AG10803 (cell line): ENCODE results near the gene NPRL2.

Experiments
- DNase-seq: peaks from one replicate; pipeline ENCODE4 v3.0.0; 2010; ENCODE audit warnings: low read depth
- H3K4me3 ChIP-seq: 2 replicates; pipeline ENCODE4 v1.5.1; 2011; ENCODE audit warnings: mild to moderate bottlenecking, low read length, control low read depth
- TF ChIP-seq, protein P1 (sequence below): conservative IDR thresholded peaks from 2 replicates; pipeline ENCODE4 v1.5.1; 2011; ENCODE audit warnings: mild to moderate bottlenecking, low read length, control low read depth, inconsistent platforms

NPRL2 gene

DNA sequence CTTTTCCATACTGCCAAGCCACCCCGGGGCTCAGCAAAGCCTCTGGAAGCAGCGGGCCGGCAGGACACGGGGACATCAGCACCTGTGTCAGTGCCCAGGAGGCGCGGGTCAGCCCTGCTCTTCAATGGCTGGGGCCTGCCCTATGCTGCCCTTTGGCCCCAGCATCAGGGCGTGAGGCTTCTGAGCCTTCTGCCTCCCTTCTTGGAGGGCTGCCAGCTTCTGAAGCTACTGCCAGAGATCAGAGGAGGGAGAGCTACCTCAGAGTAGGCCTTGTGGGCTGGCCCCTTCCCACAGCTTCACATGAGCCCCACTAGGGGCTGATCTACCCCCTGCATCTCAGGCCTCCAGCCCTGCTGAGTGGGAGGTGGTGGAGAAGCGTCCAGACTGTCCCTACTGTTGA is 21.8 kb upstream of the NPRL2 start:
- TF ChIP-seq, protein P1, sequence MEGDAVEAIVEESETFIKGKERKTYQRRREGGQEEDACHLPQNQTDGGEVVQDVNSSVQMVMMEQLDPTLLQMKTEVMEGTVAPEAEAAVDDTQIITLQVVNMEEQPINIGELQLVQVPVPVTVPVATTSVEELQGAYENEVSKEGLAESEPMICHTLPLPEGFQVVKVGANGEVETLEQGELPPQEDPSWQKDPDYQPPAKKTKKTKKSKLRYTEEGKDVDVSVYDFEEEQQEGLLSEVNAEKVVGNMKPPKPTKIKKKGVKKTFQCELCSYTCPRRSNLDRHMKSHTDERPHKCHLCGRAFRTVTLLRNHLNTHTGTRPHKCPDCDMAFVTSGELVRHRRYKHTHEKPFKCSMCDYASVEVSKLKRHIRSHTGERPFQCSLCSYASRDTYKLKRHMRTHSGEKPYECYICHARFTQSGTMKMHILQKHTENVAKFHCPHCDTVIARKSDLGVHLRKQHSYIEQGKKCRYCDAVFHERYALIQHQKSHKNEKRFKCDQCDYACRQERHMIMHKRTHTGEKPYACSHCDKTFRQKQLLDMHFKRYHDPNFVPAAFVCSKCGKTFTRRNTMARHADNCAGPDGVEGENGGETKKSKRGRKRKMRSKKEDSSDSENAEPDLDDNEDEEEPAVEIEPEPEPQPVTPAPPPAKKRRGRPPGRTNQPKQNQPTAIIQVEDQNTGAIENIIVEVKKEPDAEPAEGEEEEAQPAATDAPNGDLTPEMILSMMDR = no peak
- no peak for DNase-seq
- no peak overlapping the region for H3K4me3 ChIP-seq

DNA sequence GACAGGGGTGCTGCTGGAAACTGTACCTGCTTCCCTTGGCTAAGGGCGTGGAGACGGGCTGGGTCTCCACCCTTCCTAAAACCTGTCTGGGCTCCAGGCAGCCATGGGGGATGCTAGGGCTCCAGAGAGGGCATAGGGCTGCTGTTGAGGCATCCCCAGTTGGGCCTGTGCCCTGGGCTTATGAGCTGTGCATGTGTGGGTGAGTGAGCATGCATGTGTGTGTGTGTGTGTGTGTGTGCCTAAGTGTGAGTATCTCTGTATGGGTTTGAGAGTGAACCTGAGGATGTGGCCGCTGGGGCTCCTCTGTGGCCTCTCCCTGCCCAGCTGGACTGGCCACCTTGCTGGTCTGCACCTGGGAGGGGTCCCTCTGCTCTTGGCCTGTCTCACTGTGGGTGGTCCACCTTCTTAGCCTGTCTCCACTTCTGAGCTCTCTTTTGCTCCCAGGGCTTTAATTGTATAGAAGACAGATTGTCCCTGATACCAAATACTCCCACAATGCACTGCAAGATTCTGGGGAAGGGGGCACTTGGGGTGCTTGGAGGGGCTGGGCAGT is 20.6 kb upstream of the NPRL2 start:
- TF ChIP-seq, protein P1 = no peak
- DNase-seq = peak; percentile 38

DNA sequence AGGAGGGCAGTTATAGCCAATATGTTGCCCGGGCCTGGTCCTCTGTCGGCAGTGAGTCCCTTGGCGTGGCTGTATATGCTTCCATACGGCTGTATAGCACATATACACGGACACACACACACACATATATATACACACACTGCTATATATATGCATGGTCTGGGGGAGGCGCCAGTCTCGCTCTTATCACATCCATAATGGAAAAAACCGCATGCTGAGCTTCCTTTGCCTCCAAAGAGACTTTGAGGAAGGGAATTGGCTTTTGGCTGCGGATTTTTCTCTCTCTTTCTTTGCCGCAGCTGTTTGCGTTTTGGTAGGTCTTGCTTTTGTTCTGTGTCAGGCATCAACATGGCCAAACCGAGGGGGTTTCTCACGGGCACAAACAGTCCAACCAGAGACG is 20.0 kb upstream of the NPRL2 start:
- no peak overlapping the region for H3K4me3 ChIP-seq
- DNase-seq = no peak
- TF ChIP-seq, protein P1 = no peak

More for the DNA sequence above, 20.6 kb upstream of the NPRL2 start:
- H3K4me3 ChIP-seq = no peak overlapping the region

DNA sequence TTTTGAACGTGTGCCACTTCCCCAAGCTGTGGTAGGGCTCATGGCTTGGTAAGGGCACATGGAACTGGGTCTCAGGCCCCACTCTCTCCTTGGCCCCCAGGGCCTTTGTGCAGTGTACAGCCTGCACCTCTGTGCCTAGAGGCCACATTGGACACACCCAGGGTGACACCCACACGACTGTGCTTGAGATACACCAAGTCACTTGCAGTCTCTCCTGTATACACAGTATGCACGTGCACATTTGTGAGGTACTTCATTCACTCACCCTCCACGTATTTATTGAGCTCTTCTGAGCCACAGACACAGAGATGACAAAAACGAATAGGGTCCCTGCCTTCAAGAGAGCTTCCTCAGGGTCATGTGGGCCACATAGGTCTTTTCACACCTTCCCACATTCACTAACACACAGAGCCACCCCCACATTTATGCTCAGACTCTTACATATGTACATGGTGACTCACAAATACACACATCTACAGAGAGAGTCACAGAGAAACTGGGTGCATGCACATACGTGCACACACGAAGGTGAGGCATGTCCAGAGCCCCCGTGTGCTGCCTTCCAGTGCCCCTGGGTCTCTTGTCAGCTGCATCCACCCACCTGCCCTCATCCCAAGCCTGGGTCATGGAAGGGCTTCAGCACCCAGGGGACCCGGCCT is 18.6 kb upstream of the NPRL2 start:
- DNase-seq = no peak
- no peak overlapping the region for H3K4me3 ChIP-seq
- TF ChIP-seq, protein P1 = no peak

DNA sequence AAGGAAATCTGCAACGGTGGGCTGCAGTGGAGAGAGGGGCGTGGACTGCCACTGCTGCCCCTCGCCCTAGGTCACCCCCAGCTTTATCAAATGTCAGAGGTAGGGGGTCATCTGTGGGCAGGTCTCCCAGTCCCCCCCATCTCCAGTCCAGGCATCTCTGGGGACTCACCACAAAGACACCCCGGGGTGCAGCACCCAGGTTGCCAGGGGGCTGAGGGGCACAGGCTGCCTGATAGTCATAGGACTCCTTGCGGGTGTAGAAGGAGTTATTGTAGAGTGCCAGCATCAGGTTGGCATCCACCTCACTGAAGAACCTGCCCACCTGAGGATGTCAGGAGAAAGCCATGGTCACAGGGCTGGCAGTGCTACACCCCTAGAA is 15.3 kb upstream of the NPRL2 start:
- H3K4me3 ChIP-seq = no peak overlapping the region
- DNase-seq = no peak

DNA sequence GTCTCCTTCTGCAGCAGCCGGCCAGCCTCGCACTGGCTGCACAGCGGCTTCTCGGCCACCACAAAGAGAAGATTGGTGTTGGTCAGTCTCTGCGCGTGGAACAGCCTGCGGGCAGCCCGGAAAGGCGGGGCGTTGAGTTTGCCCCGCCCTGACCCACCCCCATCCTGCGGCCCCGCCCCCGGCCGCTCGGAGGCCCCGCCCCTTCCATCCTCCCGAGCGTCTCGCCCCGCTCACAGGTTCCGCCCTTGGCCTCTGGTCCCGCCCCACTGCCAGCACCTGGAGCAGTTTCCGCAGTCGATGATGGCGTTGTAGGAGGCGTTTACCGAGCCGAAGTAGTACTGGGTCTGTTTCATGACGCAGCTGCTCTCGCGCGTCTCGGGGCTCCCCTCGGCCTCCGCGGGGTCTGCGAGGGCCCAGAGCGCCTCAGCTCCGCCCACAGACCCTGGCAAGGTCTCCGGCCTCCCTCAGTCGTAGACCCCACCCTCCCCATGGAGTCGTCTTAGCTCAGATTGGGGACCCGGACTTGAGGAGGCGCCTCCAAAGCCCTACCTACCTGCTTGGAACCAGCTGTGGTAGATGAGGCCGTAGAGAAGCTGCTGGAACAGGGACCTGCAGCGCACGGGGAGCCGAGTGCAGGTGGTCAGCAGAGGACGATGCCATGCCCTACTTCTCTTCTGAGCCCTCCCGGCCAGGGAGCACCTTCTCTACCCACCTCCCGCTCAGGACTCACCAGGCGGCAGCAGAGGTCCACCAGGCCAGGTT is 14.7 kb upstream of the NPRL2 start:
- H3K4me3 ChIP-seq = peak overlapping the region; percentile 56
- TF ChIP-seq, protein P1 = no peak
- peak; percentile 45 for DNase-seq

More for the DNA sequence above, 15.3 kb upstream of the NPRL2 start:
- TF ChIP-seq, protein P1 = no peak

DNA sequence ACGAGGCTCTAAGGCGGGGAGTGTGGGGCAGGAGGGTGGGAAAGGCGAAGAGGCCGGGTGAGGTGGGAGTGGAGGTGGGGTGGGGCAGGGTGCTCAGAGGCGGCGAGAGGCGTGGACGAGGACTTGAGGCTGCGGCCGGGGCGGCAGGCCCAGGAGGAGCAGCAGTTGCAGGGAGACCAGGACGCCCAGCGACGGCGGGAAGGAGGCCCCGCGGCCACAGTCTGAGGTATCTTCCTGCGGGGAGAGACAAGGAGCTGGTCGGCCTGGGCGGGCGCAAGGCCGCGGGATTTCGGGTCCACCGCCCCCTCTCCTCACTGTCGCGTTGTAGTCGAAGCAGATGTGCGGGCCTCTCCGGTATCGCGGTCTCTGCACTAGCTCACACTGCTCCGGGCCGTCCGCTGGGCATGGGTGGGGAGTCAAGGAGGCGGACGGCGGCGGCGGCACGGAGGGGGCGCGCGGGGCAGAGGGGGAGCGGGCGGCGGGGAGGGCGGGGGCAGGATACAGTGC is 14.1 kb upstream of the NPRL2 start:
- H3K4me3 ChIP-seq = peak overlapping the region; percentile 56
- TF ChIP-seq, protein P1 = no peak

More for the DNA sequence above, 14.1 kb upstream of the NPRL2 start:
- peak; percentile 21 for DNase-seq
